Stomach smooth muscle (tissue), 2 donors: ENCODE measurements around the gene CCT5.

Source experiments
- H3K27ac ChIP-seq: one replicate; pipeline ENCODE4 v1.7.0; 2013; ENCODE audit warnings: mild to moderate bottlenecking, low read length, inconsistent platforms
- H3K27me3 ChIP-seq, 2 donors: one replicate each; pipeline ENCODE4 v1.7.0; 2013; ENCODE audit warnings: low read length in 2 of 2; ENCODE audit not compliant: insufficient read depth in 2 of 2, control insufficient read depth in 1 of 2
- H3K36me3 ChIP-seq, 2 donors: one replicate each; pipeline ENCODE4 v1.7.0; 2013; ENCODE audit warnings: low read length in 2 of 2; ENCODE audit not compliant: control insufficient read depth in 2 of 2, insufficient read depth in 2 of 2
- H3K4me1 ChIP-seq: one replicate; pipeline ENCODE4 v1.7.0; 2013; ENCODE audit warnings: low read length; ENCODE audit not compliant: control insufficient read depth, insufficient read depth
- H3K4me3 ChIP-seq, 2 donors: one replicate each; pipeline ENCODE4 v1.7.0; 2013; ENCODE audit warnings: low read length in 2 of 2
- H3K9ac ChIP-seq, 2 donors: one replicate each; pipeline ENCODE4 v1.7.0; 2013; ENCODE audit warnings: low read length in 2 of 2, mild to moderate bottlenecking in 1 of 2
- H3K9me3 ChIP-seq, 2 donors: one replicate each; pipeline ENCODE4 v1.7.0; 2013; ENCODE audit warnings: low read length in 2 of 2; ENCODE audit not compliant: control insufficient read depth in 2 of 2
- donor health status: healthy.
- donor health status: Pancreatic carcinoma.

The CCT5 gene

DNA sequence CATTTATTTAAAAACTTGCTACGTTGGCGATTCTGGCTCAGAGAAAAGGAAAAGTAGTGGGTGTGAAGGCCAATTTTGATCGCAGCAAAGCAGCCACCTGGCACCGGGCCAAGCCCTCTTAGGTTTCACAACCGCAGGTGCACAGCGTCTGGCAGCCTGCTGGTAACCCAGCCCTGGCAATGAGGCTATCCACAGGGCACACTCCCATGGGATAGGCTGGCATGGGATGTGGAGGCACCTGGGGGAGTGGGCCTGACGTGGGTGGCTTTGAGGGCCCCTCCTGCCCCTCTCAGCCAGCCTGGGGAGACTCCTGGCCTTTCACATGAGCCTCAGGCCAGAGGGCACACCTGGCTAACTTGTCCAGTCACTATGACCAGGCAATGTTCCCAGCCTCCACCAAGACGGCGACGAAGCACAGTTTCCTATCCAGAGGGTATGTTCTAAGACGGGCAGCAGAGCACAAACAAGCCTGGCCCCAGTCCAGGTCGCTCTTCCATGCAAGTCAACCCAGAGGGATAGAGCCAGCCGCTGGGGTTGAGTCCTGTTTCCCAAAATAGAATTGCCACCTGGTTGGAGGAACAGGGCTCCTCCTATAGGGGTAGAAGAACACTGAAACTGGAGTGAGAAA, 38.6 kb downstream of the CCT5 start:
- peaks cover 9 to 12% of the 10 kb centered on the region in 2 donors for H3K36me3 ChIP-seq
- no peak overlapping the region for H3K9ac ChIP-seq
- H3K27me3 ChIP-seq = no peaks in the 10 kb centered on the region
- no peak overlapping the region for H3K4me3 ChIP-seq
- H3K9me3 ChIP-seq = no peaks in the 10 kb centered on the region
- peaks cover 4% of the 10 kb centered on the region for H3K4me1 ChIP-seq
- H3K27ac ChIP-seq = no peak overlapping the region

DNA sequence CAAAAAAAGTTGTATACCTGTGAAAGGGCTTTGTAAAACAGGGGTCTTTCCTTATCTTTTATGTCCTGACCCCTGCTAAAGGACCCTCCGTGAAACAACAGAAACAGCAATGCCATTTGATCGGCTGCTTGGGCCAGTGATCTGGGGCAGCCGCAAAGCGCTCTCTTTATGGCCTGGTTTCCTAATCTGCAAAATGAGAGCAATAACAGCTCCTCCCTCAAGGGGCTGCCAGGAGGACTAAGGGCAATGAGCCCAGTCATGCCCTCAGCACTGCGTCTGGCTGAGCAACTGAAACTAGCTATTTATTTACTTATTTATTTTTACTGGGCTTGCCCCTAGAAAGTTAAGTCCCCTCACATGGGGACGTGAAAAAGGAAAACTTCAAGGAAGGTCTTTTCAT, 39.3 kb downstream of the CCT5 start:
- H3K27me3 ChIP-seq = no peaks in the 10 kb centered on the region
- H3K36me3 ChIP-seq = peaks cover 9 to 12% of the 10 kb centered on the region in 2 donors
- no peak overlapping the region for H3K4me3 ChIP-seq
- H3K9me3 ChIP-seq = no peaks in the 10 kb centered on the region
- H3K9ac ChIP-seq = no peak overlapping the region
- no peak overlapping the region for H3K27ac ChIP-seq
- no peaks in the 10 kb centered on the region for H3K4me1 ChIP-seq

DNA sequence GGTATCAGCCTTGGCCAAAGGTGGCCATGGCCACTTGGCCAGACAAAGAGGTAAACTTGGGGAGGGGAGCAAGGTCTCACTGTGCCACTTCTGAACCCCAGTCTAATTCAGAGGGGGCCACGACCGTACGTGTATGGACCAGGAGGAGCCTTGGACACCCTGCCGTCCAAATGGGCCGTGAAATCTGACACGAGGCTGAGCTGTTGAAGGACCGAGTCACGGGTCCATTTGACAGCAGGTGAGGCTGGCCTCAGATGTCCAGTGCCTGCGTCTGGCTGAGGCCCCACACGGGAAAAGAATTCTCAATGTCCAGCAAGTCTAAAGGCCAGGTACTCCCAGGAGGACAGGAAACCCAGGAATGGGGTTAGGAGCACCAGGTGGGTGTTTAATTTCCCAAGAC, 39.9 kb downstream of the CCT5 start:
- no peaks in the 10 kb centered on the region for H3K9me3 ChIP-seq
- no peaks in the 10 kb centered on the region for H3K4me1 ChIP-seq
- H3K36me3 ChIP-seq = peaks cover 9 to 12% of the 10 kb centered on the region in 2 donors
- H3K27ac ChIP-seq = no peak overlapping the region
- no peak overlapping the region for H3K4me3 ChIP-seq
- no peak overlapping the region for H3K9ac ChIP-seq
- H3K27me3 ChIP-seq = no peaks in the 10 kb centered on the region

DNA sequence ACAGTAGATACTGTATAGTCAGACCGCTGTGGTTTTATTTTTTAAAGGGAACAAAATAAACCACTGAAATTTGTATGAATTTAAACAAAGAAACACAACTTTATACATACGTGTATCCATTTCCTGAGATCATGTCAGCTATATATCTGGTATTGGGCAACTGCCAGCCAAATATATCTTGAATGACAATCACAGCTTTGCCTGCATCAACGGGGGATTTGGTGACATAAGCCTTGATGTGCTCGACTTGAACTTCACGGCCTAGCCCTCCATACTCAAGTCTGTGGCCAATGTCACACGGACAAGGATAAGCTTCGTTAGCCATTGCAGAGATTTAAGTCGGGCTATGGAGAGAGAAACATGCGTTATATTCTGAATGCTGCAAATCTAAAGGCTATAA, 40.4 kb downstream of the CCT5 start:
- Histone ChIP-seq H3K9ac (no peak overlapping the region), H3K36me3 (peaks cover 10 to 12% of the 10 kb centered on the region in 2 donors), H3K4me3 (no peak overlapping the region), H3K9me3 (no peaks in the 10 kb centered on the region), H3K27me3 (no peaks in the 10 kb centered on the region), H3K4me1 (no peaks in the 10 kb centered on the region), H3K27ac (no peak overlapping the region)

GRCh38 chr5:10291692-10292339, 41.7 kb downstream of the CCT5 start:
- Histone ChIP-seq H3K9me3 (no peaks in the 10 kb centered on the region), H3K27ac (no peak overlapping the region), H3K9ac (no peak overlapping the region), H3K27me3 (no peaks in the 10 kb centered on the region), H3K4me3 (no peak overlapping the region), H3K36me3 (peaks cover 7 to 10% of the 10 kb centered on the region in 2 donors), H3K4me1 (no peaks in the 10 kb centered on the region)

GRCh38 chr5:10293907-10294662, 44.0 kb downstream of the CCT5 start:
- Histone ChIP-seq H3K4me1 (no peaks in the 10 kb centered on the region), H3K9ac (no peak overlapping the region), H3K27me3 (no peaks in the 10 kb centered on the region), H3K27ac (no peak overlapping the region), H3K36me3 (peaks cover 4 to 5% of the 10 kb centered on the region in 2 donors), H3K4me3 (no peak overlapping the region), H3K9me3 (no peaks in the 10 kb centered on the region)

DNA sequence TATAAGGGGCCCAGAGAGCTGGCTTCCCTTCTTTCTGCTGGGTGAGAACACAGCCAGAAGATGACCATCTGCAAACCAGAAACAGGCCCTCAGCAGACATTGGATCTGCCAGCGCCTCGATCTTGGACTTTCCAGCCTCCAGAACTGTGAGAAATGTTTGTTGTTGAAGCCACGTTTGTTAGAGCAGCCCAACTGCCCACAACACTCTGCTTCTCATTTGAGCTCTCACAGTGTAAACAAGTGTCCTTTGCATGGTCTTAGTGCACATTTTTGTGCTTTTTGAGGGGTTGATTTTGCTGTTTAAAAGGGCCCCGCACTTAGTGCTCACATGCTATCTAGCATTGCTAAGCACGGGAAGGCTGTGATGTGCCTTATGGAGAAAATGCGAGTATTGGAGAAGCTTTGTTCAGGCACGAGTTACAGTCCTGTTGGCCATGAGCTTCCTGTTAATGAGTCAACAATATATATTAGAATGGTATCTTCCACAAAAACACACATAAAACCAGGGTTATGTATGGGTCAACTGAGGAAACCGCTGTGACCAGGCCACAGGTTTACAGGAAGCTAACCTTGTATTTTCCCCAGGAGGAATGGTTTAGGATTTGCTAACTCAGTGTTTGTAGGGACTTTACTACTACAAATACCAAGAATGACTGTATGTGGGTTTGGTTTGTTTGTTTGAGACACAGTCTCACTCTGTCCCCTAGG, 45.7 kb downstream of the CCT5 start:
- H3K36me3 ChIP-seq = peaks cover 0 to 2% of the 10 kb centered on the region in 2 donors
- no peaks in the 10 kb centered on the region for H3K27me3 ChIP-seq
- no peak overlapping the region for H3K27ac ChIP-seq
- H3K4me3 ChIP-seq = no peak overlapping the region
- H3K9ac ChIP-seq = no peak overlapping the region
- no peaks in the 10 kb centered on the region for H3K4me1 ChIP-seq
- no peaks in the 10 kb centered on the region for H3K9me3 ChIP-seq

DNA sequence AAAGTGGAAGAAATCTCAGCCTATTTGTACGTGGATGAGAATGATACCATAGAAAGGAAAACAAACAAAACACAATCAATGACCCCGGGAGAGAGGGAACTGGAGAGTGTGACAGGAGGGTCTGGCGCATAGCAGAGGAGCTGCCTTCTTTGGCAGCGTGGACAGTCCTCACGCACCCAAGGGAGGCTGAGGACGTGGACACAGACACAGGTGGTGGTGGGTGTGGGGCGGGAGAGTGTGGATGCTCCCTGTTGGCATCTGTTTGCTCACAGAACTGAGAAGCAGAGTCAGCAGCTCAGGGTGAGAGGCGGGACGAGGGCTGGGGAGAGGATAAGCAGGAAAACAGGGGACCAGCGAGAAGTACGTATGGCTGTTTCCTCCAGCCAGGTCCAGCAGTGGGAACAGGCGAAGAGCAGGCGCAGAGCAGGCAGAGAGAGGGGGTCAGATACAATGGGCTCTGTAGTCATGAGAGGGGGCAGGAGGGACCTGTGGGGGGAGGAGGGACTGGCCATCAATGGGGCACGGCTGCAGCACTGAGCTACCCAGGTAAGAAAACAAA, 47.6 kb downstream of the CCT5 start:
- no peak overlapping the region for H3K4me3 ChIP-seq
- H3K27me3 ChIP-seq = no peaks in the 10 kb centered on the region
- no peak overlapping the region for H3K27ac ChIP-seq
- H3K4me1 ChIP-seq = peaks cover 6% of the 10 kb centered on the region
- H3K9ac ChIP-seq = no peak overlapping the region
- peaks cover 0 to 2% of the 10 kb centered on the region in 2 donors for H3K36me3 ChIP-seq
- H3K9me3 ChIP-seq = no peaks in the 10 kb centered on the region

DNA sequence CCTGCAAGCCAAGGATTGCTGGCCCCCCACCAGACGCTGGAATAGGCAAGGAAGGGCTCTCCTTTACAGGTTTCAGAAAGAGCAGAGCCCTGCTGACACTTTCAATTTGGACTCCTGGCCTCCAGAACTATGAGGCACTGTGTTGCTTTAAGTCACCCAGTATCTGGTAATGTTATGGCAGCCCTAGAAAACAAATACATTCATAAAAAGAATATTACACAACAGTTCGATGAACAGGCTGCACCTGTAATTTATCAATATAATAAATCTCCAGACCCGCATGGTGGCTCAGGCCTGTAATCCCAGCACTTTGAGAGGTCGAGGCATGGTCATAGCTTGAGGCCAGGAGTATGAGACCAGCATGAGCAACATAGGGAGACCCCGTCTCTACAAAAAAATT, 50.2 kb downstream of the CCT5 start:
- H3K27ac ChIP-seq = no peak overlapping the region
- peaks cover 6% of the 10 kb centered on the region for H3K4me1 ChIP-seq

GRCh38 chr5:10301266-10301665, 51.2 kb downstream of the CCT5 start:
- Histone ChIP-seq H3K9me3 (no peaks in the 10 kb centered on the region), H3K4me1 (peaks cover 8% of the 10 kb centered on the region), H3K4me3 (no peak overlapping the region), H3K36me3 (peaks cover 0 to 2% of the 10 kb centered on the region in 2 donors), H3K9ac (no peak overlapping the region), H3K27me3 (no peaks in the 10 kb centered on the region), H3K27ac (no peak overlapping the region)

More for the DNA sequence above, 50.2 kb downstream of the CCT5 start:
- no peaks in the 10 kb centered on the region for H3K27me3 ChIP-seq
- no peak overlapping the region for H3K4me3 ChIP-seq
- H3K36me3 ChIP-seq = peaks cover 0 to 4% of the 10 kb centered on the region in 2 donors
- H3K9me3 ChIP-seq = no peaks in the 10 kb centered on the region
- no peak overlapping the region for H3K9ac ChIP-seq
